Fibroblast of lung (primary cell): ENCODE measurements around the gene CERK. TPM values are rescaled to one million over a fixed set of nuclear protein-coding genes. Genes with fewer than 3 reads are reported as not detected.

ENCODE experiments used
- DNase-seq, 2 donors: peaks; one replicate each; pipeline versions ENCODE4 v3.0.0 to v3.0.0-alpha.2; 2010; ENCODE audit warnings: low read depth in 2 of 2
- H2AFZ ChIP-seq: 2 replicates; pipeline ENCODE4 v1.5.1; 2012; ENCODE audit warnings: low read length, control low read depth, inconsistent platforms
- H3K27ac ChIP-seq: 2 replicates; pipeline ENCODE4 v1.5.1; 2011; ENCODE audit warnings: low read length, control low read depth; ENCODE audit not compliant: insufficient read depth
- H3K27me3 ChIP-seq: 2 replicates; pipeline ENCODE4 v1.5.1; 2011; ENCODE audit warnings: mild to moderate bottlenecking, low read length; ENCODE audit not compliant: control insufficient read depth, insufficient read depth
- H3K36me3 ChIP-seq: 2 replicates; pipeline ENCODE4 v1.5.1; 2011; ENCODE audit warnings: low read length; ENCODE audit not compliant: control insufficient read depth, insufficient read depth
- H3K4me1 ChIP-seq: 2 replicates; pipeline ENCODE4 v1.5.1; 2011; ENCODE audit warnings: low read length; ENCODE audit not compliant: control insufficient read depth, insufficient read depth; ENCODE audit errors: extremely low read depth
- H3K4me2 ChIP-seq: 2 replicates; pipeline ENCODE4 v1.5.1; 2011; ENCODE audit warnings: low read length, control low read depth; ENCODE audit not compliant: insufficient read depth; ENCODE audit errors: extremely low read depth
- H3K4me3 ChIP-seq, 4 experiments: fragments of 200-600 bp in 1 of 4; sonication (generic) in 1 of 4; replicated peaks in 1 of 4; 2 replicates each; pipeline ENCODE4 v1.5.1; 2011 to 2016; ENCODE audit warnings: low read length in 4 of 4, low read depth in 3 of 4, mild to moderate bottlenecking in 3 of 4, control low read depth in 2 of 4, inconsistent platforms in 1 of 4, mixed read lengths in 1 of 4; ENCODE audit not compliant: insufficient read depth in 1 of 4; ENCODE audit errors: control extremely low read depth in 1 of 4
- H3K79me2 ChIP-seq: 2 replicates; pipeline ENCODE4 v1.5.1; 2012; ENCODE audit warnings: mild to moderate bottlenecking, low read length, inconsistent platforms; ENCODE audit not compliant: control insufficient read depth, insufficient read depth
- H3K9ac ChIP-seq: 2 replicates; pipeline ENCODE4 v1.5.1; 2011; ENCODE audit warnings: mild to moderate bottlenecking, low read length, control low read depth; ENCODE audit not compliant: insufficient read depth
- H3K9me3 ChIP-seq: 2 replicates; pipeline ENCODE4 v1.5.1; 2012; ENCODE audit warnings: low read depth, low read length; ENCODE audit not compliant: control insufficient read depth, insufficient read depth
- H4K20me1 ChIP-seq: 2 replicates; pipeline ENCODE4 v1.5.1; 2011; ENCODE audit warnings: low read length; ENCODE audit not compliant: control insufficient read depth, insufficient read depth; ENCODE audit errors: extremely low read depth
- EZH2 ChIP-seq: IDR thresholded peaks from 2 replicates; pipeline ENCODE4 v1.5.1; 2012; ENCODE audit warnings: low read length, control low read depth, mild to moderate bottlenecking; ENCODE audit errors: missing control alignments
- polyA plus RNA-seq, 2 donors: library from polyadenylated mRNA; depleted of rRNA in 1 of 2; stranded (reverse) in 1 of 2; unstranded in 1 of 2; fragments of >200 nt; gene quantifications; 2 replicates each; pipeline ENCODE4 v1.2.1, GENCODE V29; 2011 to 2012; ENCODE audit warnings: missing spikeins in 1 of 2
- total RNA-seq: library from RNA; depleted of rRNA; stranded (reverse); fragments of >200 nt; gene quantifications from 2 replicates; pipeline ENCODE4 v1.2.1, GENCODE V29; 2014
- TF ChIP-seq, protein P1 (sequence below), 2 donors: IDR thresholded peaks in 1 of 2; conservative IDR thresholded peaks in 1 of 2; 1 replicate in 1 of 2; 2 replicates in 1 of 2; pipeline ENCODE4 v1.5.1; 2011 to 2012; ENCODE audit warnings: low read length in 2 of 2, control low read depth in 1 of 2, inconsistent platforms in 1 of 2, low read depth in 1 of 2, mild to moderate bottlenecking in 1 of 2

Gene CERK
- total and polyA plus RNA-seq, 2 donors (not counting 1 experiment from before 2014, with no cell fraction given): 19.5 to 24.9 TPM

DNA sequence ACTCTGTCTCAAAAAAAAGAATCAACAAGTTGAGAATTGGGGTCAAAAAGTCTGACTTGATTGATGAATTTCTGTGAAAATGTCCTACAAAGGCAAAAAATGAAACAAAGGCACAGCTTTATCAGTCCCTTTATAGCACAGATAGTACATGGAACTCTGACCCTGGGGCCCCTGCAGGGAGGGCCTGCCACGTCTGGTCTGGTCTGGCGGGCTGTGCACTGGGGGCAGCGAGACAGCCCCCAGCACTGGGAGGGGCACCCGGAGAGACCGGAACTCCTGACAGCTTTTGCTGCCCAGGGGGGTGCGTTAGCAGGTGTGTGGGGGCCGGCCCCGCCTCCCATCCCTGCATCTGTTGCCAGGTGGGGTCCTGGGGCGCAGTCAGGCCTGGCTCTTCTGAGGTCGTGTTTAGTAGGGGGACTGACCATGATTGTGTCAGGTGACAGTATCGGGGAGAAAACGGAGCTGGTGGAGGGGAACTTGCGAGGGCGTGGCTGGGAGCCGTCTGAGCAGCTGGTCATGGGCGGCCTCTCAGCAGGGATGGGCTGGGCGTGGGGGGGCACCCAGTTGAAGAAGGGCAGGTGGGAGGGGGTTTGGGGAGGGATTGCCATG lies 66.1 kb downstream of the CERK start:
- Histone ChIP-seq H2AFZ (no peak overlapping the region), H3K36me3 (no peaks in the 10 kb centered on the region), H3K9me3 (no peaks in the 10 kb centered on the region), H4K20me1 (no peaks in the 10 kb centered on the region), H3K4me1 (no peaks in the 10 kb centered on the region), H3K27ac (no peak overlapping the region), H3K79me2 (no peaks in the 10 kb centered on the region), H3K9ac (no peak overlapping the region), H3K4me3 (no peak overlapping the region), H3K27me3 (no peaks in the 10 kb centered on the region), H3K4me2 (no peak overlapping the region)
- no peak for DNase-seq
- TF ChIP-seq, protein P1, sequence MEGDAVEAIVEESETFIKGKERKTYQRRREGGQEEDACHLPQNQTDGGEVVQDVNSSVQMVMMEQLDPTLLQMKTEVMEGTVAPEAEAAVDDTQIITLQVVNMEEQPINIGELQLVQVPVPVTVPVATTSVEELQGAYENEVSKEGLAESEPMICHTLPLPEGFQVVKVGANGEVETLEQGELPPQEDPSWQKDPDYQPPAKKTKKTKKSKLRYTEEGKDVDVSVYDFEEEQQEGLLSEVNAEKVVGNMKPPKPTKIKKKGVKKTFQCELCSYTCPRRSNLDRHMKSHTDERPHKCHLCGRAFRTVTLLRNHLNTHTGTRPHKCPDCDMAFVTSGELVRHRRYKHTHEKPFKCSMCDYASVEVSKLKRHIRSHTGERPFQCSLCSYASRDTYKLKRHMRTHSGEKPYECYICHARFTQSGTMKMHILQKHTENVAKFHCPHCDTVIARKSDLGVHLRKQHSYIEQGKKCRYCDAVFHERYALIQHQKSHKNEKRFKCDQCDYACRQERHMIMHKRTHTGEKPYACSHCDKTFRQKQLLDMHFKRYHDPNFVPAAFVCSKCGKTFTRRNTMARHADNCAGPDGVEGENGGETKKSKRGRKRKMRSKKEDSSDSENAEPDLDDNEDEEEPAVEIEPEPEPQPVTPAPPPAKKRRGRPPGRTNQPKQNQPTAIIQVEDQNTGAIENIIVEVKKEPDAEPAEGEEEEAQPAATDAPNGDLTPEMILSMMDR (conservative IDR thresholded peaks at IDR 0.05 in 1 of 2, IDR thresholded peaks at IDR 0.05 in 1 of 2; ENCODE audit: low read depth in 1 of 2, low read length in 2 of 2): no peak
- TF ChIP-seq EZH2: no peak

DNA sequence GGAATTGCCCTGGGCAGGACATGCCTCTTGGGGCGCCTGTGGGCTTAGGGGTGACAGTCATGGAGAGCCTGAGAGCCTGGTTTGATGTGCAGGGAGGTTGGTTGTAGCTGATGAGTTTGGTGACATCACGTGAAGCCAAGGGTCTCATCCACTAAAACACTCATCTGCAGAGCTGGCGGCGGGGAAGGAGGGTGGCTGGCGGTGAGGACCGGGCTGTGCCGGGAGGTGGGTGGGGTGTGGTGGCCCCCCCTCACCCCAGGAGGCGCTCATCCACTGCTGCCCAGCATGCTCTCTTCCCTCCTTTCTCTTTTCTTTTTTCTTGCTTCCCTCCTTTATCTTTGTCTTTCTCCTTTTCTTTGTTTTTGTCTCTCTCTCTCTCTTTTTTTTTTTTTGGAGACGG lies 68.9 kb downstream of the CERK start:
- Histone ChIP-seq H3K36me3 (no peaks in the 10 kb centered on the region), H3K4me3 (no peak overlapping the region)
- TF ChIP-seq, protein P1 (conservative IDR thresholded peaks at IDR 0.05 in 1 of 2, IDR thresholded peaks at IDR 0.05 in 1 of 2; ENCODE audit: low read depth in 1 of 2, low read length in 2 of 2): no peak

DNA sequence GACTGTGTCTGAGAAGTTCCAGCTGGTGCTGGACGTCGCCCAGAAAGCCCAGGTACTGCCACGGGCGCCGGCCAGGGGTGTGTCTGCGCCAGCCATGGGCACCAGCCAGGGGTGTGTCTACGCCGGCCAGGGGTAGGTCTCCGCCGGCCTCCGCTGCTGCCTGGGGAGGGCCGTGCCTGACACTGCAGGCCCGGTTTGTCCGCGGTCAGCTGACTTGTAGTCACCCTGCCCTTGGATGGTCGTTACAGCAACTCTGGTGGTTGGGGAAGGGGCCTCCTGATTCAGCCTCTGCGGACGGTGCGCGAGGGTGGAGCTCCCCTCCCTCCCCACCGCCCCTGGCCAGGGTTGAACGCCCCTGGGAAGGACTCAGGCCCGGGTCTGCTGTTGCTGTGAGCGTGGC lies 69.9 kb downstream of the CERK start:
- Histone ChIP-seq H3K4me1 (no peaks in the 10 kb centered on the region), H3K36me3 (no peaks in the 10 kb centered on the region), H3K4me3 (no peak overlapping the region), H3K9ac (no peak overlapping the region), H3K27me3 (no peaks in the 10 kb centered on the region), H3K79me2 (no peaks in the 10 kb centered on the region), H3K4me2 (no peak overlapping the region), H2AFZ (no peak overlapping the region), H3K9me3 (no peaks in the 10 kb centered on the region), H3K27ac (no peak overlapping the region), H4K20me1 (no peaks in the 10 kb centered on the region)
- no peak for DNase-seq
- TF ChIP-seq, protein P1 (conservative IDR thresholded peaks at IDR 0.05 in 1 of 2, IDR thresholded peaks at IDR 0.05 in 1 of 2; ENCODE audit: low read depth in 1 of 2, low read length in 2 of 2): no peak
- no peak for TF ChIP-seq EZH2

More for the DNA sequence above, 68.9 kb downstream of the CERK start:
- Histone ChIP-seq H3K4me2 (no peak overlapping the region), H3K9ac (no peak overlapping the region), H4K20me1 (no peaks in the 10 kb centered on the region), H3K9me3 (no peaks in the 10 kb centered on the region), H3K27ac (no peak overlapping the region), H3K79me2 (no peaks in the 10 kb centered on the region), H3K27me3 (no peaks in the 10 kb centered on the region), H2AFZ (no peak overlapping the region), H3K4me1 (no peaks in the 10 kb centered on the region)
- no peak for DNase-seq
